Measurements from ENCODE around the gene ZNF367. TPM values are rescaled to one million over a fixed set of nuclear protein-coding genes. Genes with fewer than 3 reads are reported as not detected.

Gene ZNF367
- total RNA-seq, 1 donor from 2014 or later: 18.0 TPM

- Histone ChIP-seq H3K27ac (no peak overlapping the region), H3K4me2 (no peak overlapping the region), H3K27me3 (no peaks in the 10 kb centered on the region), H3K4me1 (peaks cover 20% of the 10 kb centered on the region), H3K9me3 (ENCODE audit: low read depth) (no peaks in the 10 kb centered on the region), H3F3A (ENCODE audit: low read depth) (peaks cover 8% of the 10 kb centered on the region), H2AFZ (replicated peaks) (no peak overlapping the region), H3K36me3 (no peaks in the 10 kb centered on the region), H3K9ac (no peak overlapping the region), H4K20me1 (ENCODE audit: low read depth) (no peaks in the 10 kb centered on the region), H3K79me2 (ENCODE audit: low read depth) (no peaks in the 10 kb centered on the region), H3K4me3 (no peak overlapping the region)
- TF ChIP-seq, protein P1, sequence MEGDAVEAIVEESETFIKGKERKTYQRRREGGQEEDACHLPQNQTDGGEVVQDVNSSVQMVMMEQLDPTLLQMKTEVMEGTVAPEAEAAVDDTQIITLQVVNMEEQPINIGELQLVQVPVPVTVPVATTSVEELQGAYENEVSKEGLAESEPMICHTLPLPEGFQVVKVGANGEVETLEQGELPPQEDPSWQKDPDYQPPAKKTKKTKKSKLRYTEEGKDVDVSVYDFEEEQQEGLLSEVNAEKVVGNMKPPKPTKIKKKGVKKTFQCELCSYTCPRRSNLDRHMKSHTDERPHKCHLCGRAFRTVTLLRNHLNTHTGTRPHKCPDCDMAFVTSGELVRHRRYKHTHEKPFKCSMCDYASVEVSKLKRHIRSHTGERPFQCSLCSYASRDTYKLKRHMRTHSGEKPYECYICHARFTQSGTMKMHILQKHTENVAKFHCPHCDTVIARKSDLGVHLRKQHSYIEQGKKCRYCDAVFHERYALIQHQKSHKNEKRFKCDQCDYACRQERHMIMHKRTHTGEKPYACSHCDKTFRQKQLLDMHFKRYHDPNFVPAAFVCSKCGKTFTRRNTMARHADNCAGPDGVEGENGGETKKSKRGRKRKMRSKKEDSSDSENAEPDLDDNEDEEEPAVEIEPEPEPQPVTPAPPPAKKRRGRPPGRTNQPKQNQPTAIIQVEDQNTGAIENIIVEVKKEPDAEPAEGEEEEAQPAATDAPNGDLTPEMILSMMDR (IDR thresholded peaks at IDR 0.05): no peak
- TF ChIP-seq EZH2 (IDR thresholded peaks at IDR 0.05): no peak
- no peak for TF ChIP-seq EZH2phosphoT487 (IDR thresholded peaks at IDR 0.05)
- H3K4me1 Mint-ChIP-seq: peaks cover 26% of the 10 kb centered on the region
- H3K9me3 Mint-ChIP-seq: peaks cover 38% of the 10 kb centered on the region
- DNase-seq (ENCODE audit: low spot score): no peak
- peaks cover 3% of the 10 kb centered on the region for H3K27me3 Mint-ChIP-seq (ENCODE audit: insufficient read depth, low read depth)
- H3K4me3 Mint-ChIP-seq: no peak overlapping the region
- no peak overlapping the region for H3K27ac Mint-ChIP-seq
- peaks cover 24% of the 10 kb centered on the region for H3K36me3 Mint-ChIP-seq
Observed at GRCh38 chr9:96348261-96348660, 69.9 kb downstream of the ZNF367 start.

DNA sequence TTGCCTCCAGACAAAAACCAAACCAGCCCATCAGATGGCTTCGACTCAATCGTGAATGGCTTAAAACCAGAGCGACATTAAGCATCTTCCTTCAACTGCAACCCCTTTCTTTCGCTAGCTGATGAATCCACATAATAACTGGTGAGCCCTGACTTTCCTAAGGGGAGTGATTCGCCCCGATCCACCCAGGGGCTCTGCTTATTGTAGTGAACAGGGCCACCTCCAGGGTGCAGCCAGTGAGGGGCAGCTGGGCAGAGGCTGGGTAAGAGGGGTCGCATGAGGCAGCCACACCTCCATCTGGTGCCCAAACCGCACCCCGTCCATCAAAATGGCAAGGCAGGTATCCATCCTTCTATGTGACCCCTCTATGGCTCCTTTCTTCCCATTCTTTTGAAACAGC lies 72.6 kb downstream of the ZNF367 start:
- Mint-ChIP-seq H3K27ac (peak overlapping the region; percentile 61), H3K27me3 (ENCODE audit: insufficient read depth, low read depth) (peaks cover 3% of the 10 kb centered on the region), H3K9me3 (peaks cover 35% of the 10 kb centered on the region), H3K4me3 (no peak overlapping the region), H3K36me3 (peaks cover 24% of the 10 kb centered on the region), H3K4me1 (peaks cover 35% of the 10 kb centered on the region)
- no peak for DNase-seq (ENCODE audit: low spot score)
- Histone ChIP-seq H3K4me2 (no peak overlapping the region), H3K27me3 (no peaks in the 10 kb centered on the region), H2AFZ (replicated peaks) (no peak overlapping the region), H4K20me1 (ENCODE audit: low read depth) (no peaks in the 10 kb centered on the region), H3K4me1 (peaks cover 19% of the 10 kb centered on the region), H3K79me2 (ENCODE audit: low read depth) (no peaks in the 10 kb centered on the region), H3F3A (ENCODE audit: low read depth) (peaks cover 8% of the 10 kb centered on the region), H3K36me3 (no peaks in the 10 kb centered on the region), H3K9ac (no peak overlapping the region), H3K4me3 (no peak overlapping the region), H3K9me3 (ENCODE audit: low read depth) (no peaks in the 10 kb centered on the region), H3K27ac (no peak overlapping the region)
- TF ChIP-seq EZH2phosphoT487 (IDR thresholded peaks at IDR 0.05): no peak
- TF ChIP-seq, protein P1 (IDR thresholded peaks at IDR 0.05): no peak
- no peak for TF ChIP-seq EZH2 (IDR thresholded peaks at IDR 0.05)

- H3K27ac Mint-ChIP-seq: peak overlapping the region; percentile 62
- H3K4me2 ChIP-seq: no peak overlapping the region
- peaks cover 42% of the 10 kb centered on the region for H3K4me1 Mint-ChIP-seq
Observed at GRCh38 chr9:96344458-96345180, 73.6 kb downstream of the ZNF367 start.

More at GRCh38 chr9:96344458-96345180, 73.6 kb downstream of the ZNF367 start:
- DNase-seq (ENCODE audit: low spot score): peak; percentile 44
- Histone ChIP-seq H4K20me1 (ENCODE audit: low read depth) (no peaks in the 10 kb centered on the region), H3K36me3 (no peaks in the 10 kb centered on the region), H3K9me3 (ENCODE audit: low read depth) (no peaks in the 10 kb centered on the region), H3K4me1 (peaks cover 17% of the 10 kb centered on the region), H3K4me3 (no peak overlapping the region), H3K79me2 (ENCODE audit: low read depth) (no peaks in the 10 kb centered on the region), H3K9ac (no peak overlapping the region), H3K27ac (no peak overlapping the region), H2AFZ (replicated peaks) (peak overlapping the region; percentile 73), H3F3A (ENCODE audit: low read depth) (peaks cover 8% of the 10 kb centered on the region), H3K27me3 (no peaks in the 10 kb centered on the region)
- no peak overlapping the region for H3K4me3 Mint-ChIP-seq
- no peak for TF ChIP-seq EZH2phosphoT487 (IDR thresholded peaks at IDR 0.05)
- no peak for TF ChIP-seq EZH2 (IDR thresholded peaks at IDR 0.05)
- TF ChIP-seq, protein P1 (IDR thresholded peaks at IDR 0.05): no peak
- H3K36me3 Mint-ChIP-seq: peaks cover 24% of the 10 kb centered on the region
- H3K27me3 Mint-ChIP-seq (ENCODE audit: insufficient read depth, low read depth): peaks cover 6% of the 10 kb centered on the region
- peaks cover 35% of the 10 kb centered on the region for H3K9me3 Mint-ChIP-seq
